GM19099 (cell line): ENCODE data around the gene WDFY3.

Source experiments
- POLR2A ChIP-seq: IDR thresholded peaks from 3 replicates; pipeline ENCODE4 v1.6.1; 2011; ENCODE audit warnings: low read depth; ENCODE audit not compliant: insufficient read length; ENCODE audit errors: extremely low read depth

WDFY3 gene

DNA sequence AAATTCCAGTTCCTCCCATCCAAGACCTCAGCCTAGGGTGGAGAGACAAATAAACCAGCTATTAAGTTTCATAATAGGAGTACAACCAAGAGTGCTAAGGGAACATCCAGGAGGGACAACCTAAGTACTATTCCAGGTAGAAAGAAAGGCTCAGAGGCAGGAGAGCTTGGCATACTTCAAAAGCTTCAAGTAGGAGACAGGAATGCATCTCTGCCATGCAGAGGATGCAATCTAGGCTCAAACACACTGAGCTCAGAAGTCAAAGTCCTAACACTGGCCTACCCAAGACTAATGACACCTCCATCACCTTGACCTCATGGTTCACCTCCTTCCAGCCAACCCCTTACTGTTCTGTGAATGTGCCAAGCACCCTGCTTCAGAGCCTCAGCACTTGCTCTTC, 8.1 kb downstream of the WDFY3 start:
- no peak for TF ChIP-seq POLR2A

DNA sequence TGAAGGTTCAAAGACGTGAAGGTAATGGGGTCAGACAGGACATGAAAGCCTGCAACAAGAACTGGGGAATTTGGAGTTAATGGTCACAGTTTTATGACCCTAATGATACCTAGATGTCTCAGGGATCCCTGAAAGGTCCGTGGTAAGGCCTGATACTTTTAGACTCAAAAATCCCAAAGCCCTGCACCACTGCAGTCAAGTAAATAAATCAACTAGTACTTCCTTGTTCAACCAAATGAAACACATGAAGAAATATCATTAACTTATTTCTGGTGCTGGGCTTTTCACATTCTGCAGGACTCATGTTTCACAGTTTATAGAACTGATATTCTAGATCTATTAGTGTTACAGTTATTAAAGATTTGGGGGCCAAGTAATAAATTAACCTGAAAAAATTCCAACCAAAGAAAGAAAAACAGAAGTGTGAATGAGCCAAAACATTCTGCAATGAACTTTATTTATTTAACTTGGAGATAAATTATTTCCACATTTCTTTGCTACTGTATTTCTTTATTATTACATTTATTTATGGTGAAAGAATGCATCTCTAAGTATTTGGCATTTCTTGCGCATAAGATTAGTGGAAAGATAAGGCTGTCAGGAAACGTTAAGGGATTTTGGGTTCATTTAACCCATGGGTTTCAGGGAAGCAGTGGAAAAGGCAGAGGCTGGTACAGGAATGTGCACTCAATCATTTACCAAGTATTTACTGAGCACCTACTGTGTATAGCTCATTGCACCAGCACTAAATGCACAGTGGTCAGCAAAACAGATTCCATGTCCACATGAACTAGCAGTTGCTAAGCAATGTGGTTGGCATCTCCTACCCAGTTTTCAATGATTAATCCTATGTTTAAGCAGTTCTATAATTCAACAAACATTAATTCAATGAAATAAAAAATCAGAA, 8.7 kb downstream of the WDFY3 start:
- no peak for TF ChIP-seq POLR2A

DNA sequence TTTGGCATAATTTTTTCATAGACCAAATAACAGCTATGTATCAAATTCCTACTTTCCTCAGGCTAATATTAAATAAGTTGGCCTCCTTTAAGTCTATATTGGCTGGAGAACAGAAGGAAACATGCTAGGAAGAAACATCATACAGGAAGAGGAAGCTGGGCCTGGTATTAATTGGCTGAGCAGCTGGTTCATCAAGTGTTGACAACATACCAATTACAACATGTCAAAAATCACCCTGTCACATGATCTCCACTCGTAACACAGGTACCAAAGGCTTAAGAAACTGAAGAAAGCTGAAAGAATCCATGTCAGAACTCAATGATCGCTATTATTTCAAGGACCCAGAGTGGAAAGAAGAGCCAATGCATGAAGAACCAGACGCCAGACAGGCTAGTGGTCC, 10.5 kb downstream of the WDFY3 start:
- TF ChIP-seq POLR2A = no peak

DNA sequence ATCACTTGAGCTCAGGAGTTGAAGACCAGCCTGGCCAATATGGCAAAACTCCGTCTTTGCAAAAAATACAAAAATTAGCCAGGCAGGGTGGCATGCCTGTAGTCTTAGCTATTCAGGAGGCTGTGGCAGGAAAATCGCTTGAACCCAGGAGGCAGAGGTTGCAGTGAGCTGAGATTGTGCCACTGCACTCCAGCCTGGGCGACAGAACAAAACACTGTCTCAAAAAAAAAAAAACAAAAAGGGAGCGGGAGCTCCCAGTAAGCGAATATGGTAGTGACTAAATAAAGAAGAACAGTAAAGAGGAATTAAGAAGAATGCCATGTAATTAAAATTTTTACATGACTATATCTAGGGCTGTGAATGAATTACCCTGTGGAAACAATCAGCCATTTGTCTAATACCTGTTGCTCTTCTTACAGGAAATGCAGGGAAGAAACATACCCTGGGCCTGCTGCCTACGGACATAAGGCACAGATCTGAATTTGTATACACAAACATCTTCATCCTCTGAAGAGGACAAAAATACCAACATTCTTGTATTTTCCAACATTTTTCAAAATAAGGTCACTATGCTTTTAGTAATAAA, 11.4 kb downstream of the WDFY3 start:
- TF ChIP-seq POLR2A = no peak

DNA sequence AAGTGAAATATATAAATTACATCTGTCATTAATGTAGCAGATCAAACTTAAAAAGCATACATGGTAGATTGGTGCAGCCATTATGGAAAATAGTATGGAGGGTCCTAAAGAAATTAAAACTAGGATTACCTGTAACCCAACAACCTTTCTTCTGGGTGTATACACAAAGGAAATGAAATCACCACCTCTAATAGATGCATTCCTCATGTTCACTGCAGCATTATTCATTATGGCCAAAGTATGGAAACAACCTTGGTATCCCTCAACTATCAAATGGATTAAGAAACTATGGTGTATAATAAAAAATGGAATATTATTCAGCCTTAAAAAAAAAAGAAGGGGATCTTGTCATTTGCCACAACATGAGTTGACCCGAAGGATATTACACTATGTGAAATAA, 13.7 kb downstream of the WDFY3 start:
- TF ChIP-seq POLR2A = no peak

DNA sequence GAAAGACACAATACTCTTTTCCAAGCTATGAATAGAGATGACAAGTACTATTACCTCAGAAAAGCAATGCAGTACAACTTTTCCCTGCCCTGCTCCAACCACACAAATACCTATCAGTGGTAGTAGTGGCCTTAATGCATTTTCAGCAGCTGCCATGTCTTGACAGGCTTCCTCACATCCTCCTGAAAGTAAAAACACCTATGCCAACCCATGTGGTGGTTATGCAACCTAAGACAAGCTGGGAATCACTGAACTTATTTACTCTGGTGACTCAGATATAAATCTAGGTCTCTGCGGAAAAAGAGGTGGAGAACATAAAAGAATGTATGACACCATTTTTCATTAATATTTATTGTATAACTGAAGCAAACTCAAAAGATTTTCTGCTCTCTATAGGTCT, 14.5 kb downstream of the WDFY3 start:
- no peak for TF ChIP-seq POLR2A

DNA sequence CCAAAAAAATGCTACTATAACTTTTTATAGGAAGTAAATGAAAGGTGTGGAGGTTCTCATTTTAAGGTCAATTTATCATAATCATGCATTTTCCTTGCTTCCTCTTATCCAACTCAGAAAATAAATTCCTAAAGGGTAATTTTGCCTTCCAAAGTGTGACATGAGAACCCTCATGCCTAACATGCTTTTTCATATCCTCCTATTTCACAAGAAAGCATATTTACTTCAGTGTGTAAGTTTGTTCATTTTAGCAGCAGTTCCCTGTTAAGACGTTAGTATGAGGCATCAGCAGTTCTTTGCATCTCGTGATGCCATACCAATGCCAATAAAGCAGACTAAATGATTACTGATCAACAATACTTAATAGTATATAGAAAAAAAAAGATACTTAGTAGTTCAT, 18.4 kb downstream of the WDFY3 start:
- TF ChIP-seq POLR2A = no peak

DNA sequence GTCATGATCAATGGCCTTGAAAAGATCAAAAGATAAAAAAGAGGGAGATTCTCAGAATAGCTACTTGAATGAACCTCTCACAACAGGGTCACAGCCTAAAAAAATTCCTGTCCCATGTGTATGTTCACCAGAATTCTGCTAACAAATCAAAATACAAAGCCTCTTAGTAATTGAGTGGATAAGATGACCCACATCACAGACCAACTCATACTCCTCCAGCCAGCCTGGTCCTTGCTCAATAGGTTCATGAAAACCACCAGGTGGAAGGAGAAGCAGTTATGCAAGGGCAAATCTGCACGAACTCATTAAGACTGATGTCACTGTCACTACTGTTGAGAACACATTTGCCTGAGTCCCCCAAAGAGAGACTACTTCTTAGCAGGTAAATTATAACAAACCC, 21.5 kb downstream of the WDFY3 start:
- no peak for TF ChIP-seq POLR2A

DNA sequence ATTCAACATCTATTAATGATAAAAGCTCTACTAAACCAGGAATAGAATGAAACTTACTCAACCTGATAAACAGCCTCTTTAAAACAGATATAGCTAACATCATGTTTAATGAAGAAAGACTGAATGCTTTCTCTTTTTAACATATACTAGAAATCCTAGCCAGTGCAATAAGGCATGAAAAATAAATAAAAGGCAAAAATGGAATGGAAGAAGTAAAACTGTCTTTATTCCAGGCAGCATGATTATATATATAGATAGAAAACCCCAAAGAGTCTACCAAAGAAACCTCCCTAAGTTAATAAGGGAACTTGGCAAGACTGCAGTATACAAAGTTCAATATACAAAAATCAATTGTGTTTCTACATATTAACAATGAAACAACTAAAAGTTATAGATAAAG, 25.5 kb downstream of the WDFY3 start:
- TF ChIP-seq POLR2A = no peak

DNA sequence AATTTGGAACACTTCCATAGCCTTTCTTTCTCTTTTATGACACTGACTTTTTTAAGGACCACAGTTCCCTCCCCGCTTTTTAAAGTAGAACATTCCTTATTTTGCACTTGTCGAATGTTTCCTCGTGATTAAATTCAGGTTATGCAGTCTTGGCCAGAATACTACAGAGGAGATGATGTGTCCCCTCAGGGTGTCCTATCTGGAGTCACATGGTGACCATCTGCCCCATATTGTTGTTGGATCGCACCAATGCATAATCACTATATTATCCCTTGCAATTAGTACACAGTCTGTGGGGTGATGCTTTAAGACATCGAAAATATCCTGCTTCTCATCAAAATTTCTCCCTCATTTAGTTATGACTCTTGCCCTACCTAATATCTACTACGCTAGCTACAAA, 27.4 kb downstream of the WDFY3 start:
- no peak for TF ChIP-seq POLR2A

DNA sequence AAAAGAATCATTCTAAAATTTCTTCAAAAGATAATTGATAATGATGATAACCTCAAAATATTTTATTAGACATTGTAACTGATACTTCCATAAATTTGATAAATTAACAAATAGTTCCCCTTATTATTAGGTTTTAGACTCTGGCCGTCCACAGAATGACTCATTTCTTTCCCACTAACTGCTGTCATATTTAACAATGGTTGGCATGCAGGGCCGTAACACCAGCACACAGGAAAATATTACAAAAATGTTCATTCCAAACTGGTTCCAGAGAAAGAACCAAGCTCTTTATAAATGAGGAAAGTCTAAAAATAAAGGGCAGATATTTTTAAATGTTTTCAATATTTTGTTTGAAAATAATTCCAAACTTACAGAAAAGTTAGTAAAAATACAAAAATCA, 28.2 kb downstream of the WDFY3 start:
- no peak for TF ChIP-seq POLR2A

DNA sequence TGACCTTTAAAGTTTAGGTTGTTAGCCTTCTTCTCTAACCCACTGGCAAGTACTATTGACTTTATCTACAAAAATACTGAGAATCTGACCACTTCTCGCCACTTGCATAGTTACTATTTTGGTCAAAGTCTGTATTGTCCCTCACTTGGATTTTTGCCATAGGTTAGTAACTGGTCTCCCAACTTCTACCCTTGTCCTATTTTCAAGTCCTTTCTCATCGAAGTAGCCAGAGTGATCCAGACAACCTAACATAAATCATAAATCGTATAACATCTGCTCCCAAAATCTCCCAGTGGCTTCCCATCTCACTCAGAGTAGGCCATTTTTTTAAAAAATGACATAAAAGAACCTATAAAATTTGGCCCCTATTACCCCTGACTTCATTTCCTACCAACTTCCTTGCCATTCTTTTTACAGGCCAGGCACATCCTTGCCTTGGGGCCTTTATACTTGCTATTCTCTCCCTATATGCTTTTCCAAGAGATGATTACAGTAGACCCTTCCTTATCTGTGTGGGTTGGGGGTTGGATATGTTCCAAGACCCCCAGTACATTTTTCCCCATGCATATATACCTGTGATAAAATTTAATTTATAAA, 29.0 kb downstream of the WDFY3 start:
- no peak for TF ChIP-seq POLR2A

DNA sequence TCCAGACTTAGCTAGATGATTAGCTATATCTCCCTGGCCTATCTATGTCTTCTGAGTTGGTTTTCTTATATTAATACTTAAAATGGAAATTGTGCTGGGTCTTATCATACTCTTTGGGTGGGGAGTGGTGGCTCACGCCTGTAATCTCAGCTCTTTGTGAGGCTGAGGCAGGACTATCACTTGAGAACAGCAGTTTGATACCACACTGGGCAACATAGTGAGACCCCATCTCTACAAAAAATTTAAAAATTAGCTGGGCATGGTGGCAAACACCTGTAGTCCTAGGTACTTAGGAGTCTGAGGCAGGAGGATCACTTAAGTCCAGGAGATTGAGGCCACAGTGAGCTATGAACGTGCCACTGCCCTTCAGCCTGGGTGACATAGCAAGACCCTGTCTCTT, 30.4 kb downstream of the WDFY3 start:
- TF ChIP-seq POLR2A = no peak

DNA sequence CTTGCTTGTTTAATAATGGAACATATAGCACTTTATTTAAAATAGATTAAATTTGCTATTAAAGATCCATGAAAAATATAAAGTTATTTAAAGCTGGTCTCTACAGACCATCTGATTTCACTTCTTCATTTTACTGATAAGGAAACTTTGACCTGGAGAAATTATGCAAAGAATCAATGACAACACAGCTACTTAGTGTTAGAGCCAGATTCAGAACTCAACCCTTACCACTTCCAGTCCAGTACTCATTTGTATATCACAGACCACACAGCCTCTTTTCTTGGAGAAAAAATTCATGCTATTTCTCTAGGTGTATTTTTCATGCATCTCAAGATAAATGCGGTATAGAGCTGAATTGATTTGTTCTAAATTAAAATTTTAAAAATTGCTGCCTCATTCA, 34.0 kb downstream of the WDFY3 start:
- TF ChIP-seq POLR2A = no peak

DNA sequence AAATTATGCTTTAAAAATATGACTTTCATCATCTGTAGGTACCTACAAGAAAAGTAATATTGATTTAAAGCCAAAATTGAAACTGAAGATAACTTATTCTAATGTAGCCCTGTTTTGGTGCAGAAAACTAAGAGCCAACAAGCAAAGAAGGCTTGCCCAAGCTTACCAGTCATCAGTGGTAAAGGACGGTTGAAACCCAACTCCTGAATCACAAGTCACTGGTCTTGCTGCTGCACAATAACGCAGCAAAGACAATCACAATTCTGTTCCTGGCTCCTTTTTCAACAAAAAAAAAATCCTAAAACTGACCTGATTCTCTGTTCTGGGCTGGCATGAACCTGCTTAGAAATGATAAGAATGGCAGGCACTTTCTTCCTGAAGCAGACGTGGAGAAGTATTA, 34.5 kb downstream of the WDFY3 start:
- TF ChIP-seq POLR2A = no peak

DNA sequence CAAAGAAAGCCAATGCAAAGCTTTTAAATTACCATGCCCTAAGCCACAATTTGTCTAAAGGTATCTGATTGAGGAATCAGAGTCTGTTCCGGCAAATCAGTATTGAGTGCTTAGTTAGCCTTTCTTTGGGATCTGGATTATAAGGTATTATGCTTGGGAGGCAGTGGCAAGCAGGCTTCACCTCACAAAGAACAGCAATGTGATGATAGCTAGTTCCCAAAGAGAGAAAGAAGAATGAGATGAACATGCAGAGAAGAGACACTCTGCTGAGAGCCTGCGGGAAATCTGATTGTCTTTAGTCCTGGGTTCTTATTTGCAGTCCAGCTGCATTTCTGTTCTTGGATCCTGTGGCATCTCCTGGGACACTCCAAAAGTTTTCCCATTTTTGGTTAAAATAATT, 35.2 kb downstream of the WDFY3 start:
- no peak for TF ChIP-seq POLR2A
